MM.1S (cell line): ENCODE results near the gene RNF114.

Experiments used
- EZH2phosphoT487 ChIP-seq: fragments of 300-600 bp; sonication (generic); IDR thresholded peaks from 2 replicates; pipeline ENCODE4 v1.6.1; 2018; ENCODE audit warnings: antibody characterized with exemption, low read length
- TF ChIP-seq, protein P1 (sequence below): fragments of 300-600 bp; sonication (generic); IDR thresholded peaks from 2 replicates; pipeline ENCODE4 v1.5.1; 2016; ENCODE audit warnings: antibody characterized with exemption, low read length, mixed read lengths

DNA sequence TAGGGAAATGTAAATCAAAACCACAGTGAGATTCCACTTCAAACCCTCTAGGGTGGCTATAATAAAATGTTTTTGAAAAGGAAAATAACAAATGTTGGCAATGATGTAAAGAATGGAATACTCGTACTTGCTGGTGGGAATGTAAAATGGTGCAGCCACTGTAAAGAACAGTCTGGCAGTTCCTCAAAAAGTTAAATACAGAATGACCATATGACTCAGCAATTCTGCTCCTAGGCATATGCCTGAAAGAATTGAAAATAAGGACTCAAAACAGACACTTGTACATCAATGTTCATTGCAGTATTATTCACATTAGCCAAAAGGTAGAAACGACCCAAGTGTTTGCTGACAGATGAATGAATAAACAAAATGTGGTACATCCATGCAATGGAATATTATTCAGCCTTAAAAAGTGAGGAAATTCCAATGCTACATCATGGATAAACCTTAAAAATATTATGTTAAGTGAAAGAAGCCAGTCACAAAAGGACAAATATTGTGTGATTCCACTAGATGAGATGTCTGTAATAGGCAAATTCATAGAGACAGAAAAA lies 10.2 kb upstream of the RNF114 start:
- no peak for TF ChIP-seq EZH2phosphoT487
- TF ChIP-seq, protein P1, sequence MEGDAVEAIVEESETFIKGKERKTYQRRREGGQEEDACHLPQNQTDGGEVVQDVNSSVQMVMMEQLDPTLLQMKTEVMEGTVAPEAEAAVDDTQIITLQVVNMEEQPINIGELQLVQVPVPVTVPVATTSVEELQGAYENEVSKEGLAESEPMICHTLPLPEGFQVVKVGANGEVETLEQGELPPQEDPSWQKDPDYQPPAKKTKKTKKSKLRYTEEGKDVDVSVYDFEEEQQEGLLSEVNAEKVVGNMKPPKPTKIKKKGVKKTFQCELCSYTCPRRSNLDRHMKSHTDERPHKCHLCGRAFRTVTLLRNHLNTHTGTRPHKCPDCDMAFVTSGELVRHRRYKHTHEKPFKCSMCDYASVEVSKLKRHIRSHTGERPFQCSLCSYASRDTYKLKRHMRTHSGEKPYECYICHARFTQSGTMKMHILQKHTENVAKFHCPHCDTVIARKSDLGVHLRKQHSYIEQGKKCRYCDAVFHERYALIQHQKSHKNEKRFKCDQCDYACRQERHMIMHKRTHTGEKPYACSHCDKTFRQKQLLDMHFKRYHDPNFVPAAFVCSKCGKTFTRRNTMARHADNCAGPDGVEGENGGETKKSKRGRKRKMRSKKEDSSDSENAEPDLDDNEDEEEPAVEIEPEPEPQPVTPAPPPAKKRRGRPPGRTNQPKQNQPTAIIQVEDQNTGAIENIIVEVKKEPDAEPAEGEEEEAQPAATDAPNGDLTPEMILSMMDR: no peak
